ENCODE results near the gene OSER1. TPM values are rescaled to one million over a fixed set of nuclear protein-coding genes. Genes with fewer than 3 reads are reported as not detected.

OSER1 gene
- total RNA-seq, 1 experiment from 2014 or later = 46.3 TPM

Other genes with a start within 250 kb of the OSER1 start
- 0.03 and 0.18 TPM in 2 replicates for gene JPH2, start 23.6 kb downstream of the OSER1 start, total RNA-seq (2014; rRNA removed; shearing (Covaris generic))
- not detected in 2 replicates for gene GDAP1L1, start 36.5 kb upstream of the OSER1 start, total RNA-seq (2014; rRNA removed; shearing (Covaris generic))
- 4.5 and 6.7 TPM in 2 replicates for gene FITM2, start 100.4 kb upstream of the OSER1 start, total RNA-seq (2014; rRNA removed; shearing (Covaris generic))
- not detected in 2 replicates for gene R3HDML, start 126.3 kb upstream of the OSER1 start, total RNA-seq (2014; rRNA removed; shearing (Covaris generic))
- gene HNF4A, start 144.9 kb upstream of the OSER1 start, total RNA-seq (2014; rRNA removed; shearing (Covaris generic)) = 63.8 and 70.7 TPM in 2 replicates

Measured in HT-29 (cell line).